GM21390 (cell line): ENCODE measurements around the gene SLC25A48.

Experiments
- ATAC-seq: cut with Tn5 transposase; IDR thresholded peaks from one replicate; pipeline ENCODE4 v1.9.1; 2021; ENCODE audit not compliant: unreplicated experiment

SLC25A48 gene

GRCh38 chr5:135913713-135914626 lies 79.5 kb downstream of the SLC25A48 start:
- no peak for ATAC-seq

GRCh38 chr5:135915466-135916001 lies 81.1 kb downstream of the SLC25A48 start:
- ATAC-seq: no peak

- no peak for ATAC-seq
Measured at GRCh38 chr5:135916638-135917263, 82.3 kb downstream of the SLC25A48 start.

GRCh38 chr5:135920199-135920598 lies 85.7 kb downstream of the SLC25A48 start:
- no peak for ATAC-seq

GRCh38 chr5:135921388-135921787 lies 86.9 kb downstream of the SLC25A48 start:
- no peak for ATAC-seq

GRCh38 chr5:135930029-135930948 lies 95.8 kb downstream of the SLC25A48 start:
- ATAC-seq: no peak

- ATAC-seq: no peak
Measured at GRCh38 chr5:135930949-135931295, 96.5 kb downstream of the SLC25A48 start.

GRCh38 chr5:135934939-135935338 lies 100.5 kb downstream of the SLC25A48 start:
- no peak for ATAC-seq

- ATAC-seq: no peak
Measured at GRCh38 chr5:135937245-135937911, 102.9 kb downstream of the SLC25A48 start.
